Raji (cell line): Measurements from ENCODE around the gene PDGFRB.

ENCODE experiments used
- POLR2A ChIP-seq: IDR thresholded peaks from 2 replicates; pipeline ENCODE4 v1.6.1; 2011; ENCODE audit warnings: low read depth, low read length, control low read depth; ENCODE audit not compliant: insufficient read depth

Gene PDGFRB

GRCh38 chr5:150101023-150101422 lies 54.6 kb downstream of the PDGFRB start:
- no peak for TF ChIP-seq POLR2A

DNA sequence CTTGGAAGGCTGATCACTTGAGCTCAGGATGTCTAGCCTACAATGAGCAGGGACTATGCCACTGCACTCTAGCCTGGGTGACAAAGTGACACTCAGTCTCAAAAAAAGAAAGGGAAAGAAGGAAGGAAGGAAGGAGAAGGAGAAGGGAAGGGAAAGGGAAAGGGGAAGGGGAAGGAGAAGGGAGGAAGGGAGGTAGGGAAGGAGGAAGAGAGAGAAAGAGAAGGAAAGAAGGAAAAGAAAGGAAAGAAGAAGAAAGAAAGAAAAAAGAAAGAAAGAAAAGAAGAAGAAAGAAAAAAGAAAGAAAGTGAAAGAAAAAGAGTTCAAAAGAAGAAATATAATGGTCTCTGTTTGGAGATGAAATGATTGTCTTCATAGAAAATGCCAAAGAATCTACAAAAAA lies 58.5 kb downstream of the PDGFRB start:
- no peak for TF ChIP-seq POLR2A

GRCh38 chr5:150092159-150092787 lies 63.4 kb downstream of the PDGFRB start:
- TF ChIP-seq POLR2A, result no peak

GRCh38 chr5:150085950-150086715 lies 69.5 kb downstream of the PDGFRB start, which contains the start of gene CSF1R:
TSS of gene CSF1R (minus strand) at chr5:150086554. CDS start at chr5:150086427, 127 bp downstream.
- no peak for TF ChIP-seq POLR2A

DNA sequence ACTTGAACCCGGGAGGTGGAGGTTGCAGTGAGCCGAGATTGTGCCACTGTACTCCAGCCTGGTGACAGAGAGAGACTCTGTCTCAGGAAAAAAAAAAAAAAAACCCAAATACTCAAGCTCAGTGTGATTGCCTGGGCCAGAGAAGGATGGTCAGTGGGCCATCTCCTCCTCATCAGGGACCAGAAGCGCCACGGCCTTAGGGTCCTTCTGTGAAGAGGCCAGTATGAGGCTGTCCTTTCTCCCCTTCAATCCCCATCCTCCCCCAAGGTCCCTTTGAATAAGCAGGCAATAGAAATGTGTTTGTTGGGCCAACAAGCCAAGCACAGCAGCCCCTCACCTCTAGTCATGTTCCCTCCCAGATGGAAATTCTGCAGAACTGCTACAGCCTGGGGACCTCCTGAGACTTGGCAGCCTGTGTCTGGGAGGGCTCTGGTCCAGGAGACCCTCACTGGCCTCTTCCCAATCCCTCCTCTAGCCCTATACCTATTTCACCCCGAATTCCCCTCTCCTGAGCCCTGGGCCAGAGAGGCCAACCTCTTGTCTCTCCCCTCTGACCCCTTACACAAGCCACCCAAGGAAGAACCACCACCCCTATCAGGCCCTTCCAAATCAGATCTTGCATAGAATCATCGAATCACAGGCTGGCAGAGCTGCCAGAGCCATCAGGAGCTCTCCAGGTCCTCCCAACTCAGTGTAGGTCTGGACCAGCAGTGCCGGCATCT lies 70.3 kb downstream of the PDGFRB start:
- no peak for TF ChIP-seq POLR2A

- no peak for TF ChIP-seq POLR2A
Measured at GRCh38 chr5:150082889-150083288, 72.8 kb downstream of the PDGFRB start.

DNA sequence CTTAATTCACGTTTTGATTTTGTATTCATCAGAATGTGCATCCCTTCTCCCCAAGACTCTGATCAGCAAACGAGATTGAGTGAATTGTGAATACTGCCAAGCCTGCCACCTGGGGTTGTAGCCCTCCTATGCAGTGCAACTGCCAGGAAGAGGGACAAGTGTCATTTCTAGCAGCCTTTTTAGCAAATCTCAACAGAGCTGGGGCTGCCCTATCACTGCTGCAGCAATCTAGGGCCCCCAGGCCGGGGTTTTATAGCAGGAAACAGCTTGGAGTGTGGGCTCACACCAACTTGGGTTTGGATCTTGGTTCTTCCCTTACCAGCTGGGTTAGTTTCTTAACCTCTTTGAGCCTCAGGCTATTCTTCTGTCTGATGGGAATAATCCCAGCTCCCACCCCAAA lies 73.3 kb downstream of the PDGFRB start:
- no peak for TF ChIP-seq POLR2A

DNA sequence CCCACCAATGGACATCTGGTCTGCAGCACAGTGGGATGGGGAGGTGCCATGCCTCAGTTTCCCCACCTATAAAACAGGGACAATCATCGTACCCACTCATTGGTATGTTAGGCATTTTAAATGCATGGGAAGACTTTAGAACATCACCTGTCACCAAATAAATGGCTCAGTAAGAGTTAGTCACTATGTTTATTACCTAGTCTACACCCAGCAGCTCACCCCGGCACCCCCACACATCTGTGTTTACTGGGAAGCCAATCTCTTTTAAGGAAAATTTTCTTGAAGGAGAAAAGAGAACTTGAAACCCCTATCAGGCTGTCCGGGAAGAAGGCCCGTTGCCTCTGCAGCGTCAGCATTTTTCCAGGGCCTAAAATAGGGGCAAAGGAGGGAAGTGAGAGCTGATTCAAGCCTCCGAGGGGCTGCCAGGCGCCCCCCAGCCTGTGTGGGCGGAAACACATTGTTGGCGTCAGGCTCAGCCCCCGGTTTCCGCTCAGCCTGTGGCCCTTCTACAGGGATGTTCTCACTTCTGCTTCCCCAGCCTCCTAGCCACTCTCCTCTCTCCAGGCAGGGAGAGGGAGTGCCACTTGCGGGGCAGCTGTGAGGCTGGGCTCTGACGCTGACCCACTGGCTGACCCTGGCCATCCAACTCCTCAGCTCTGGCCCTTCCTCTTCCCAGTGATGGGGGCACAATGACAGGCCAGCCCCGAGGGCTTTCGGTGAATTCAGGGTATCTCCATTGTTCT lies 73.9 kb downstream of the PDGFRB start:
- TF ChIP-seq POLR2A, result no peak

GRCh38 chr5:150080696-150081435 lies 74.8 kb downstream of the PDGFRB start:
- no peak for TF ChIP-seq POLR2A

DNA sequence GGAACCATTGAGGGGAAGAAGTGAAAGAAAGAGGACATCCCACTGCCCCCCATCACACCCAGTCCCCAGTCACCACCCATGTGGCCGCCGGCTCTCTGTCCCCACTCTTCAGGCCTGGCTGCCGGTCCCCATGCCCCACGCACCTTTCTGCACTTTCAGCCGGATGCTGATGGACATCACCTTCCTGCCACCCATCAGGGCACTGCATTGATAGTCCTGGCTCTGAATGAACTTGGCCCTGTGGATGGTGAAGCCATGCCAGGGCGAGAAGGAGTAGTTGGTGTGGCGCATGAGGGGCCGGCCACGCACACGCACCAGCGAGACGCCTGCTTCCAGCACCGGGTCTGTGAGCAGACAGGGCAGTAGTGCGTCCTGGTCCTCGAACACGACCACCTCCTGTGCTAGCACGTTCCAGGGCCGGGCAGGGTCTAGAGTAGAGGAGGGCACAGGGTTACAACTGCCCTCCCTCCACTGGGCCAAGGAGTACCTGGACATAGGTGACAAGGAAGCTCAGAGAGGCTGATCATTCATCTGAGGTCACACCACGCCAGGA lies 75.7 kb downstream of the PDGFRB start:
- TF ChIP-seq POLR2A, result no peak

DNA sequence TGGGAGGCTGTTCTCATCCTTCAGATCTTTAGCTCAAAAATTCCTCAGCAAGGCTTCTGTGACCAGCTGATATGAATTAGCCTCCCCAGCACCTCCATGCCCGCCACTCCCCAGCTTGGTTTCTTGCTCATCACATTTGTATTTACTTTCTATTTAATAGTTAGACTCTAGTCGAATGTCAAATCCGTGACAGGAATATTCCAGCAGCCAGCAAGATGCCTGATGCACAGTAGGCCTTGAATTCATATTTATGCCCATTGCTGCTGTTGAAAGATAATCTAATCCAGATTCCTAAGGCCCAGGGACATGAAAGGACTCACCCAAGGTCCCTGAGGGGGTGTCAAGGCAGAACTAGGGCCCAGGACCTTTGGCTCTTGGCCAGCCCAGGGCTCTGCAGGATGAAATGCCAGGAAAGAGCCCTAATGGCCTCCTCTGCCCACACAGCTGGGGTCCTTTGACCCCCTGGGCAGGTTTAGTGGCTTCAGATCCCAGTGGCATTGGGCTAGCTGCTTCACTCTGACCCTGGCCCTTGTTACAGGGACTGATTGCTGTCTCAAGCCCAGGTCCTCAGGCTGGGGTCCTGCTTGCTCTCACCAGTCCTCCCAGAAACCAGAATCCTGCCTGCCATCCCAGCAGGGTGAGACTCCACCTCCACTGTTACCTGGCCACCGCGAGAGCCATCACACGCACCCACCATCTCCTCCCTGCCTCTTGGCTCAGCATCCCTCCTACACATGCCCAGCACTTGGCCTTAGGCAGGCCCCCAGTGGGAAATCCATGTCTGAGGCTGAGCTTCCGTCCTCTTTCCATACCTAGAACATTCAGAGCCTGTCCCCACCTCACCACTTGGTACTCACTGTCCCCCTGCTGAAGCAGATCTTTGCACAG lies 76.6 kb downstream of the PDGFRB start:
- TF ChIP-seq POLR2A, result no peak

GRCh38 chr5:150077996-150078801 lies 77.4 kb downstream of the PDGFRB start:
- TF ChIP-seq POLR2A, result no peak
